AG04449 (cell line): Measurements from ENCODE around the gene TPSB2.
A peak's percentile ranks its signal among the peaks of the same experiment; 100 is the strongest.
"Not testable (repeated sequence)": the region's sequence is repeated elsewhere in the genome, so short reads cannot be mapped to it uniquely, and the experiment has no call there.

Source experiments
- CTCF ChIA-PET: fragments of 350-600 bp; formaldehyde crosslinking; extraction: SDS; loops from one replicate; lab custom pipeline; 2021; ENCODE audit warnings: antibody characterized with exemption; lab: Yijun Ruan, JAX
- POLR2A ChIA-PET: fragments of 400-600, 350-600 bp; formaldehyde crosslinking; extraction: SDS; loops from one replicate; lab custom pipeline; 2020; ENCODE audit warnings: antibody characterized with exemption, inconsistent platforms; lab: Yijun Ruan, JAX
- DNase-seq: peaks from one replicate; pipeline ENCODE4 v3.0.0-alpha.2; 2010; ENCODE audit warnings: low read depth, low spot score
- H3K4me3 ChIP-seq: 2 replicates; pipeline ENCODE4 v1.5.1; 2011; ENCODE audit warnings: low read depth, mild to moderate bottlenecking, control low read depth, low read length
- TF ChIP-seq, protein P1 (sequence below): IDR thresholded peaks from one replicate; pipeline ENCODE4 v1.5.1; 2011; ENCODE audit warnings: mild to moderate bottlenecking, moderate library complexity, low read length, control low read depth, inconsistent platforms; ENCODE audit not compliant: insufficient read depth; ENCODE audit errors: missing control alignments

TPSB2 gene

DNA sequence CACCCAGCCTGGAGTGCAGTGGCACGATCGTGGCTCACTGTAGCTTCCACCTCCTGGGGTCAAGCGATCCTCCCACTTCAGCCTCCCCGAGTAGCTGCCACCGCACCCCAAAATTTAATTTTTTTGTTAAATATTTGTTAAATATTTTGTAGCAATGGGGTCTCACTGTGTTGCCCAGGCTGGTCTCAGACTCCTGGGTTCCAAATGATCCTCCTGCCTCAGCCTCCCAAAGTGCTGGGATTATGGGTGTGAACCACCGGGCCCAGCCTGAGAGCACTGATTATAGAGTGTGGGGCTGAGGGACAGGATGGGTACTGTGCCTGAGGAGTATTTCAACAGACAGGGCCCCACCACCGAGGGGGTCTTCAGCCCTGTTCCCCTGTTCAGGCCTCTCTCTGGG, 40.5 kb downstream of the TPSB2 start:
- CTCF ChIA-PET = no interaction called here
- no peak for DNase-seq
- H3K4me3 ChIP-seq = no peak overlapping the region
- POLR2A ChIA-PET = no interaction called here
- TF ChIP-seq, protein P1, sequence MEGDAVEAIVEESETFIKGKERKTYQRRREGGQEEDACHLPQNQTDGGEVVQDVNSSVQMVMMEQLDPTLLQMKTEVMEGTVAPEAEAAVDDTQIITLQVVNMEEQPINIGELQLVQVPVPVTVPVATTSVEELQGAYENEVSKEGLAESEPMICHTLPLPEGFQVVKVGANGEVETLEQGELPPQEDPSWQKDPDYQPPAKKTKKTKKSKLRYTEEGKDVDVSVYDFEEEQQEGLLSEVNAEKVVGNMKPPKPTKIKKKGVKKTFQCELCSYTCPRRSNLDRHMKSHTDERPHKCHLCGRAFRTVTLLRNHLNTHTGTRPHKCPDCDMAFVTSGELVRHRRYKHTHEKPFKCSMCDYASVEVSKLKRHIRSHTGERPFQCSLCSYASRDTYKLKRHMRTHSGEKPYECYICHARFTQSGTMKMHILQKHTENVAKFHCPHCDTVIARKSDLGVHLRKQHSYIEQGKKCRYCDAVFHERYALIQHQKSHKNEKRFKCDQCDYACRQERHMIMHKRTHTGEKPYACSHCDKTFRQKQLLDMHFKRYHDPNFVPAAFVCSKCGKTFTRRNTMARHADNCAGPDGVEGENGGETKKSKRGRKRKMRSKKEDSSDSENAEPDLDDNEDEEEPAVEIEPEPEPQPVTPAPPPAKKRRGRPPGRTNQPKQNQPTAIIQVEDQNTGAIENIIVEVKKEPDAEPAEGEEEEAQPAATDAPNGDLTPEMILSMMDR = no peak

DNA sequence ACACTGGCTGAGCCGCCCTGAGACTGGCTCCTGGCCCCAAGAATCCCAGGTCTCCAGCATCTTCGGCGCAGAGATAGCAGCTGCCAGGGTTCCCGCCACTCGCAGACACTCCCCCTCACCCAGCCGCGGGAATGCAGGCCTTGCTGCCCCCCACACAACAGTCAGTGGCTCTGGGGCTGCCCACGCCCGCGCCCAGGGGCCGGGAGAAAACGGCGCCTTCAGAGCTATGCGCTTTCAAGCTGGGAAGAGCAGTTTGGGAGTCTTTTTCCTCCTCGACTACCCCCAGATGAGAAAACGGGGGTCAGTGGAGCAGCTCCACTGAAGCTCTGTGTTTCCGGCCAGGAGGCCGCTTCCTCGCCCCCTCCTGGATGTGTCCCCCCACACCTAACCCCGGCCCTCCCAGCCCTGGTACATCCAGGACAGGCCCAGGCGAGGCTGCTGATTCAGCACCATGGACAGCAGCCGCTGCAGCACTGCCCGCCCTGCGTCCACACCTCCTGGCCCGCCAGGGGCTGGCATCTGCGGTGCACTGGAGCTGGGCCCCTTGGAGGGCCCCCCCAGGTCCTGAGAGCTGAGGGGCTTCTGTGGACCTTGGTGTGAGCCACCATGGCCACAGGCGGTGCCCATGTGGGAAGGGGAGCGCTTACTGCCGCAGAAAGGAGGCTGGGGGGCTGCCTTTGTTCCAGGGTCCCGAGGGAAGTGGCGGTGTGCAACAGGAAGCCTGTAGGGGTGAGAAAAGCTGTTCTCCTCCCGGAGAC, 41.4 kb downstream of the TPSB2 start:
- CTCF ChIA-PET = no interaction called here
- TF ChIP-seq, protein P1 = peak; percentile 9
- POLR2A ChIA-PET = no interaction called here

DNA sequence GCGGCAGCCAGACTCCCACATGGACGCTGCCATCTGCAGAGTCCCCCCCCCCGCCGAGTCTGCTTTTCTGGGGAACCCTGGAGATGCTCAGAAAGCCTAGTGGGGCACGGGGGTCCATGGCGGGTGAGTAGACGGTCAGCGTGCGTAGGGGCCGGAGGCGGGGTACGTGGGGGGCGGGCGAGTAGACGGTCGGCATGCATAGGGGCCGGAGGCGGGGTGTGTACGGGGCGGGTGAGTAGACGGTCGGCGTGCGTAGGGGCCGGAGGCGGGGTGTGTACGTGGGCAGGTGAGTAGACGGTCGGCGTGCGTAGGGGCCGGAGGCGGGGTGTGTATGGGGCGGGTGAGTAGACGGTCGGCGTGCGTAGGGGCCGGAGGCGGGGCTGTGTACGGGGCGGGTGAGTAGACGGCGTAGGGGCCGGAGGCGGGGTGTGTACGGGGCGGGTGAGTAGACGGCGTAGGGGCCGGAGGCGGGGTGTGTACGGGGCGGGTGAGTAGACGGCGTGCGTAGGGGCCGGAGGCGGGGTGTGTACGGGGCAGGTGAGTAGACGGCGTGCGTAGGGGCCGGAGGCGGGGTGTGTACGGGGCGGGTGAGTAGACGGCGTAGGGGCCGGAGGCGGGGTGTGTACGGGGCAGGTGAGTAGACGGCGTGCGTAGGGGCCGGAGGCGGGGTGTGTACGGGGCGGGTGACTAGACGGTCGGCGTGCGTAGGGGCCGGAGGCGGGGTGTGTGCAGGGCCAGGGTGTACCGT, 44.4 kb downstream of the TPSB2 start:
- POLR2A ChIA-PET, CTCF ChIA-PET, DNase-seq, H3K4me3 ChIP-seq: not testable (repeated sequence)

More for the DNA sequence above, 41.4 kb downstream of the TPSB2 start:
- DNase-seq = no peak
- no peak overlapping the region for H3K4me3 ChIP-seq

DNA sequence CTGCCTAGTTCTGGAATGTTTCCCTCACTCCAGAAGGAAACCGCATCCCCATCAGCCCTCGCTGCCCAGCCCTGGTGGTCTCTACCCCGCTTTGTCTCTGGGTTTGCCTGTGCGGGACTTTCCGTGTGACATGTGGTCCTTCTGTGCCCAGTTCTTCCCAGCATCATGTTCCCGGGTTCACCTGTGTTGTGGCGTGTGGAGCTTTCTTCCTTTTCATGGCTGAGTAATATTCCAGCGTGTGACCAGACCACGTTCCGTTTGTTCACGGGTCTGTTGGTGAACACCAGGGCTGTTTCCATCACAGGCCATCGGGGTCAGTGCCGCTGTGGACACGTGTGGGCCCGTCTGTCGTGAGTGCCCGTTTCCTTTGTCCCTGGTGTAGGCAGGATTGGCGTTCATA, 45.0 kb downstream of the TPSB2 start:
- no peak for DNase-seq
- CTCF ChIA-PET = no interaction called here
- no peak overlapping the region for H3K4me3 ChIP-seq
- TF ChIP-seq, protein P1 = no peak
- POLR2A ChIA-PET = no interaction called here

DNA sequence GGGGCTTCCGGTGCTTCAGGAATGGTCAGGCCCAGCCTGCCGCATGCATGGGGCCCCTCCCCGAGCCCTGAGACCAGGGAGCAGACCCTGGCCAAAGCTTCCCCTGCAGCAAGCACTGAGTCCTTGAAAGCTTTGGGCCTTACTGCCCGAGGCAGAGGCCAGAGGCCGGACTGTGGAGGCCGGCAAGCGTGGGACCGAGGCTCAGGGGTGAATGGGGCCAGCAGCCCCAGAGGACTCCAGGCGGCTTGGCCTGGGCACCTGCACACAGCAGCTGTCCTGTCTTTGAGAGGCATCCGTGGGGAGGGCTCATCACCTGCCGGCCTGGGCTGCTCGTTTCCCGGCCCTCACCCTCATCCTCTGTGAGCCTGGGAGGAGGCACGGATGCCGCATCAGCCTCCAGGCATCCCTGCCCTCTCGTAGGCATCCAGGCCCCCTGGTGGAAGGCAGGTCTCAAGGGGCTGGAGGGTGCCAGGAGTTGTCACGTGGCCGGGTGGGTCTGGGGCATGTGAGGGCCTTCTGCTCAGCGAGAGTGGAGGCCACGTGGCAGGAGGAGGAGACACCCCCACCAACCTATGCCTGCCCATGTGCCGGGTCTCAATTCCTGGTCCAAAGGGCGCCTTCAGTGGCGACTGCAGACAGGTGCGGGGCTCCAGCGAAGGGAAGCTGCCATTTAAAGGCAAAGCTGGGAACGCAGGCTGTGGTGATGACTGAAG, 45.7 kb downstream of the TPSB2 start:
- TF ChIP-seq, protein P1 = no peak
- H3K4me3 ChIP-seq = no peak overlapping the region
- ChIA-PET CTCF (no interaction called here), POLR2A (no interaction called here)
- no peak for DNase-seq

DNA sequence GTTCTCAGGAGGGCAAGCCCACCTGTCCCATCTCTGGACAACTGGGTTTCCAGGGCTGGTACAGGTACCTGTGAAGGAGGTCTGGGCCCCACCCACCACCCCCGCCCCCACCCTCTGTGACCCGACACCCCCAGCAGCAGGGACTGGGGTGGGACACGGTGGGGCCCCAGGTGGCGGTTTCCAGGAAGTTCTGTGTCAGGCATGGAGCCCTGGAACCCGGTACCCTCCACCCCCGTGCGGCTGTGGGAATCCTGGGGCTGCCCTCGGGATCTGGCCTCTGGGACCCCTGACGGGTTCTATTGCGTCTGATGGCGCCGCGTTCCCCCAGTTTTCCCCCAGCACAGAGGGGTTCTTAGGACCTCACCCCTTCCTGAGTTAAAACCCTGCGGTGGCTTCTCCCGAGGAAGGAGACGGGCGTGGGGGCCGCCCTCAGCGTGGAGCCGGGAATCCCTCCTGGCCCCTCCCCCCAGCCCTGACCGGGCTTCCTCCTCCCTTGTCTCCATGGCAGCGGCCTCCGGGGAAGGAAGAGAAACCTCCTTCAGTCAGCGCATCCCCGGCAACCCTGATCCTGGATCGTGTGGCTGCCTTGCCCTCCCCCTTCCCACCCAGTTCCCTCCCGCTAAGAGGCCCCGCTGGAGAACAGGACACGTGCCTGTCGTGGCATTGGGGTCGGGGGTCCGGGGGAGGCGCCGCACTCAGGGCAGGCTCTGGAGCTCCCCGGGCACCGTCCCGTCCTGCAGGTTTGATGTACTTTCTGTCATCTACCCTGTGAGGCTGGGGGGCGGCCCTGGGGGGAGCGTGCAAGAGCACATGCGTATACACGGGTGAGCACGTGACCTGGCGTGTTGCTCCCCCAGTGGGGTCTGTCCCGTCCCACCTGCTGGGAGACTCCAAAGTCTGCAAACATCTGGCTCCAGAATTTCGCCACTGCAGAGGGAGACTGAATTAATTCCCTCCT, 46.8 kb downstream of the TPSB2 start:
- no peak overlapping the region for H3K4me3 ChIP-seq
- TF ChIP-seq, protein P1 = no peak
- CTCF ChIA-PET = no interaction called here
- no peak for DNase-seq
- POLR2A ChIA-PET = no interaction called here
